ENCODE data around the gene SEPSECS.

The SEPSECS gene

DNA sequence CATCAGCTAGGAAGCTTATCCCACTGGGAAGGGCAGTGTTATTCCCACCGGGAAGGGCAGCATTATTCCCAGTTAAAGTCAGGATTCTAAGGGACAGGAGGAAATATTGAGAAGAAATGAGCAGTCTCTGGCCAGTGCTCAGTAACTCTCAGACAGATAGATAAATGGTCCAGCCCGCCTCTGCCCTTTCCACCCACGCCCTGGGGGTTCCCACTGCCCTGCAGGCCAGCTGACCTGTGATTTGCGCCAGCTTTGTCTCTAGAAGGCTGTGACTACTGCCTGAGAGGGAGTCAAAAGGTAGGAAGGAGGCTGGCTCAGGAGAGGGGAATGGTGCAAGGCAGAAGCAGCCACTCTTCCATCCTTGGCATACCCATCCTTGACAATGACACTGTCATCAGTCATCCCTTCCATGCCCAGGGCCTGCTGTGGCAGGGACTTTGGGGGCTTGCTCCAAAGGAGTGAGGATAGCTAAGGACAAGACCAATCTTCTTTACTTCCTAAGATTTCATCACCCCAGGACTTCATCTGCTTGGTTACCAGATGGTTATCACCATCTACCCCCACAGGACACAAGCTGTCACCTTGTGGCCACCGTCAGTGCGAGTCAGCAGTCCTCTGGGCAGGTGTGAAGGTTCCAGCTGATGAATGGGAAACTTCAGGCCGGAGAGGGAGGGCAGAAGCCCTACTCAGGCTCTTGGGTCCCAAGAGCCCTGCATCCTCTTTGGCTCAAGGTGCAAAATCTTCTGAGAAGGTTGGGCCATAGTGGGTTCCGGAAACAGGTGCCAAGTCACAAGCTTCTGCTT is 49.5 kb downstream of the SEPSECS start:
- DNase-seq (ENCODE audit: low read depth in 2 of 2) = no peak

DNA sequence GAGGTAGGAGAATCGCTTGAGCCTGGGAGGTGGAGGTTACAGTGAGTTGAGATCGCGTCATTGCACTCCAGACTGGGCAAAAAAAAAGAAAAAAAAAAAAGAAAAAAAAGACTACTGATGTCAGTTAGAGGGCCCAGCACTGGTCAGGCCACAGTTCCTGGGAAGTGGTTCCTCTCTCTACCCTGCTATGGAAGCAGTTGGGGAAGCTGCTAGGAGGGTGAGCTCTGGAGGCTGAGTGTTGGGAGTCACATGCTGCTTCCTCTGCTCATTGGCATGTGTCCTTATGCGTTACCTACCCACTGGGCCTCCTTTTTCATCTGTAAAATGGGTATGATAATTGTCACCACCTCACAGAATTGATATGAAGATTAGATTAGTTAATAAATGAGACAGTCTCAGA is 50.7 kb downstream of the SEPSECS start:
- DNase-seq (ENCODE audit: low read depth in 2 of 2) = no peak

DNA sequence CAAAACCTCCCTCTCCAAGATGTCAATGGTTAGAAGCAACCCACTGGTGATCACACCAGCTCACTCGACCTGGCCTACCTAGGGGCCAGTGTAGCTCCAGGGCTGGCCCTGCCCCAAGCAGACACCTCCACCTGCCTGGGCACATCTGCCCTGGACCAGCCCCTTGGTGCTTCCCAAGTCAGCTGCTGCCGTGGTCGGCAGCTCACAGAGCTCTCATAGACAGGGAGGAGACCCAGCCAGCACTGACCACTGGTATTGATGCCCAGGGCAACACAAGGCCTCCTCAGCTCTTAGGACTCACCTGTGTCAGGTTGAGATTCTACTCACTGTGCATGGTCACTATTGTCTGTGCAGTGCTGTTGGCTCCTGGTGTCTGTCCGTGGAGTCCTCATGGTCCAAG is 51.7 kb downstream of the SEPSECS start:
- no peak for DNase-seq (ENCODE audit: low read depth in 2 of 2)

DNA sequence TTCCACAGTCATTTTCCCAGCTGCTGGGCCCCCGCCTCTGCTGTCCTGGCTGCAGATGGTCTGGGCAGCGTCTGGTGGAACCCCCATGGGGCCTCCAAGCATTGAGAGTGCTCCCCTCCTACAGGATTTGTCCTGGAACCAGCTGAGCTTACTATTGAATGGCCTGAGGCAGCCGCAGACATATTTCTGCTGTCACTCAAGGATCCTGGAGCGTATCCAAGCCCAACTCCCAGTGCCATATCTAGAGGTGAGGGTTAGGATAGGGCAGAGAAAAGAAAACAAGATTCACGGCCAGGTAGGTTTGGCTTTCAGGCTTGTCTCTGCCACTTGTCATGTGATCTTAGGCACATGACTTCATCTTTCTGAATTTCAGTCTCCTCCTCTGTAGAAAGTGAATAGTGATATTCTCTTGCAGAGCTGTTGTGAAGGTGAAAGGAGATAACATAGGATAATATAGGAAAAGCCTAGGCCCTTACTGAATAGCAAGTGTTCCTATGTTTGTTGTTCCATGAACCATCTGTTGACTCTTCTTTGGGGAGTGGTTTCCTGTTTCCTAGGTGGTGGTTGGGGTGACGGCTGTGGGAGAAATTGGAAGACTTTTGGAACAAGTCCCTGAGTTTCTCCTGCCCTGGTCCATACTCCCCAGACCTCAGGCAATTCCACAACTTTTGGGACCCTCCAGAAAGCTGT is 52.3 kb downstream of the SEPSECS start:
- DNase-seq (ENCODE audit: low read depth in 2 of 2) = no peak

DNA sequence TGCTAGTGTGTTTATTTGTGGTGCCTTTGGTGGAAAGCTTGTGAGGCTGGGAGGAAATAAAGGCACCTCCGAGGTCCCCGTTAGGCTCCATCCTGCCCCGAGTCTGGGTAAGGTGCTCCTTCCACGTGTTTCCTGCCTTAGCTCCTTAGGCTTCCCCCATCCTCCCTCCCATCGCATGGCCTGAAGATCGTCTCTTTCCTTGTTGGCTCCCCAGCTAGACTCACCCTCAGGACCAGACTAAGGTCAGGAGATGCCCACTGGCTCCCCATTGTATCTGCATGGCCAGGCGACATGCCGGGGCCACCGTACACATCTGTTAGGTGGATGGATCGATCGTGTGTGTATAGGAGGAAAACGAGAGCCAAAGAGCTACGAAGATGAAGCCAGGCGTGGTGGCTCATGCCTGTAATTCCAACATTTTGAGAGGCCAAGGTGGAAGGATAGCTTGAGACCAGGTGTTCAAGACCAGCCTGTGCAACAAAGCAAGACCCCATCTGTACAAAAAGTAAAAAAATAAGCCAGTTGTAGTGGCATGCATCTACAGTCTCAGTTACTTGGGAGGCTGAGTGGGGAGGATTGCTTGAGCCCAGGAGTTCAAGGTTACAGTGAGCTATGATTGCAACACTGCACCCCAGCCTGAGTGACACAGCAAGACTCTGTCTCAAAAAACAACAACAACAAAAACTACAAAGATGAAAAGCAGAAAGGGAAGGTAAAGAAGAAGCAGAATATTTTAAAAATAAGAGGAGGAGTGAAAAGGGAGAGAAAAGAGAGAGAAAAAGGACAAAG is 53.7 kb downstream of the SEPSECS start:
- no peak for DNase-seq (ENCODE audit: low read depth in 2 of 2)

DNA sequence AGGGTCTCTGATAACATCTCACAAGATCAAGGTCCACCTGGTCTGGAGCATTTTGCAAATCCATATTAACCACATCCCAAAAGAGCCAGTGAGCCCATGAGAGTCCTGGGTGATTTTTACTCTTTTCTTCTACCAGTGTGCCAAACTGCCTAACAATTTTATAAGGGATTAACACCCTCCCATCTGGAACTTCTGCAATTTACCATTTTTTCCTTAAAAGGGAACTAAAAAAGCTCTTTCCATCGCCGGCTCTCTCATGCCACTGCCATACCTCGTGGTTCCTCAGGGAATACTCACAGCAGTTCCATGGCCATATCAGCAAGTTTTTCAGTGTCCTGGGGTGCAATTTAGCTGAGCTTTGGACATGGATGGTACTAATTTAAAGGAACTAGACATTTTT is 55.7 kb downstream of the SEPSECS start:
- DNase-seq (ENCODE audit: low read depth in 2 of 2) = no peak

DNA sequence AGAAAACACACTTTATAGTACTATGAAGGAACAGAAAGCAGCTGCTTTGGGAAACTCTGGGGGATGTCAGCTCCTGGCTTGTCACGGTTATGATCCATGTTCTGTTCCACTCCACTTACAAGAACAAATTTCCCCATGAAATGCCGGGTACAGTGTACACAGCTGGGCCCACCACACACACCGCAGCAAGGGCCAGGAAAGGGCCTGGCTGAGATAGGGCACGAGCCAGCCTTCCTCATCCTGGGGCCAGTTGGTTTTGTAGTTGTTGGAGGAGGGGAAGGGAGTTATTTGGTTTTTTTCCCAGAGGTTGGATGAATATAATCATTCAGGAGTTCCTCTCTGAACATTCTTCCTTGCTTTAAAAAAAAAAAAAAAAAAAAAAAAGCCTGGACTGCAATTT is 56.8 kb downstream of the SEPSECS start:
- DNase-seq (ENCODE audit: low read depth in 2 of 2) = no peak

DNA sequence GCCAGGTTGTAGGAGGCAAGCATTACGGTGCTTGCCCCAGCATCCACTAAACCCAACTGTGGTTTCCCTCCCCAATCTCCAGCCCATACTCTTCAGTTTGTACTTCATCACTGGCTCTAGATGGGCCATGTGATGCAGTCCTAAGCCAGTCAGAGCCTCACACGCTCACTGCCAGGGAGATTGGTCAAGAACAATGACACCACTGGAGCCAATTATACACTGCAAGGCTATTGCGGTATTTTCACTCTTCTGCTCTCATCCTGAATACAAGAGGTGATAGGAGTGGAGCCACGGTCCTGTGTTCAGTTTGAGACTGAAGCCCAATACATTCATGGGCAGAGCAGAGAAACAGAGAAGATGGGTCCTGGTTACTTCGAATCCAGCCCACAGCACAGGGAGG is 58.4 kb downstream of the SEPSECS start:
- DNase-seq (ENCODE audit: low read depth in 2 of 2) = no peak

DNA sequence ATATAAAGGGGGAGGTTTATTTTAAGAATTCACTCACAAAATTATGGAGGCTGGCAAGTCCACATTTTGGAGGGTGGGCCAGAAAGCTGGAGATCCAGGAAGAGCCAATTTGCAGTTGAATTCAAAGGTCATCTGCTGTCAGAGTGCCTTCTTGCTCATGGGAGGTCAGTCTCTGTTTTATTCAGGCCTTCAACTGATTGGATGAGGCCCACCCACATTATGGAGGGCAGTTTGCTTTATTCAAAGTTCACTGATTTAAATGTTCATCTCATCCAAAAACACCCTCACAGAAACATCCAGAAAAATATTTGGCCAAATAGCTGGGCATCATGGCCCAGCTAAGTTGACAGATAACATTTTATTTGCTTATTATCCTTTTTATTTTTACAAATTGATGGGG is 59.5 kb downstream of the SEPSECS start:
- no peak for DNase-seq (ENCODE audit: low read depth in 2 of 2)

DNA sequence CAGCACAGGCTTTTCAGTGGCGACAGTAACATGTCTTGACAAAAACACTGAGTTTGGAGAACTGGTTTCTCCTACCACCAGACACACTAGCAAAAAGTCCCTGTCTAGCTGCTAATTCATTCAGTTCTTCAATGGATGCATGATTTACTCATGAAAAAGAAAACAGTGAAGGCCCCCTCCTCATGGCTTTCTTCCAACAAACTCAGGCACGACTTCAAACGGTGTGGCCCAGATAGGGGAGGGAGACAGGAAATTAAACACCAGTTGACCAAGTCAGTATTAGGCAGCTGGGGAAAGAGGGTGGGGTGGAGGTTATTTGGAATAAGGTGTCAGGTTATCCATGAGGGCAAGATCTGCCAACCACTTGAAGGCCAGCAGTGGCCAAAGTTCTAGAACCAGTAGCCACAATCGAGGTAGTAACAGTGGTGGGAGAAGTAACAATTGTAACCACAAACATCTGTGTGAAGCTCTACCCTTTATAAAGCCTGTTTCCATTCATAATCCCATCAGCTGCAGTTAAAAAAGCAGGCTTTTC is 60.2 kb downstream of the SEPSECS start:
- DNase-seq (ENCODE audit: low read depth in 2 of 2) = no peak

DNA sequence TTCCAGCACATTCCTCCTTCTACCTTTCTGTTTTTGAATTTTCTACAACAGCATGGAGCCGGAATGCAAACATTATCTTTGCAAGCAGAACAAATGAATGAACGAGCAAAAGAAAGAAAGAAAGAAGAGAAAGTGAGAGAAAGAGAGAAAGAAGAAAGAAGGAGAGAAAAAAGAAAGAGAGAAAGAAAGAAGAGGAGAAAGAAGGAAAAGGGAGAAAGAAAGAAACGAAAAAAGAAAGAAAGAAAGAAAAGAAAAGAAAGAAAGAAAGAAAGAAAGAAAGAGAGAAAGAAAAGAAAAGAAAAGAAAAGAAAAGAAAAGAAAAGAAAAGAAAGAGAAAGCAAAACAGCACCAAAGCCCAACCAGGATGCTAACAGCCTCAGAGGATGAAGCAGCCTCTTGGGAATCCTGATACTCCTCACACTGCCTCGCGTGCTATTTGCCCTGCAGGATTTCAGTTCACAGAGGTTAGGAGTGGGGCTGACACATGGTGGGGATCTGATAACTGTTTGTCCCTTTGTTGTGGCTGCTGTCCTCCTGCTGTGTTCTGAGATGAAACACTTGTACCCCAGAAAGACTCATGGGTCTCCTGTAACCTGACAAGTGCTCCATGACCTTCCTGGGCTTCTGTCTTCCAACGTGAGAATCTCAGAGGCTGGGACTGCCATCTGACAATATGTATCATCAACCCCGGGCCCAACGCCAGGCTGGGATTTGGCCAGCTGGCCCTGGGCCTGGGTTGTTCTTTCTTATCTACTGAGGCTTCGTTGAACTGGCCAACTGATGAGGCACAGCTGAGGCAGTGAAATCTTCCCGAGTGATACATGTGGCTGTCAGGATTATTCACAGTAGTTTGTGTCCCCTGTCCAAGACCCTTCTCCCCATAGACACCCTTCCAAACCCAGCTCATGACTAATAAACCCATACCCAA is 61.0 kb downstream of the SEPSECS start:
- DNase-seq (ENCODE audit: low read depth in 2 of 2) = no peak

DNA sequence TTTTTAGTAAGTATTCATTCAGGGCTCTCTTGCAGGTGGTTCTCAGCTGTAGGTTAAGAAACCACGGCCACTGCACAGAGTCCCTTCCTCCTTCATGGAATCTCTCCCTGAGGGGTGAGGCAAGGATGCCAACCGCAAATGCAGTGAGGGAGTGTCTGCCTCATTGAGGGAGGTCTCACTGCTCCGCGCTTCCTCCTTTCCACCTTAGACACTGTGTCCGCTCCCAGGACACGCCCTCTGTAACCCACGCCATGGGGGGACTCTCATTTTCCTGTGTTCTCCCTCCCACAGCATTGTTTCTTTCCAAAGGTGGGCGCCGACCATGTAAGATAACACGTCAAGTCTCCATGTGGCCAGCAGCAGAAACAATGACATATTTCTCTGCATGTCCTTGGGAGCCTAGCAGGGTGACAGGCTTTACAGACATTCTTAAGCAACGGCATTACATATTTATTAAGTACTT is 63.2 kb downstream of the SEPSECS start:
- DNase-seq (ENCODE audit: low read depth in 2 of 2) = no peak

DNA sequence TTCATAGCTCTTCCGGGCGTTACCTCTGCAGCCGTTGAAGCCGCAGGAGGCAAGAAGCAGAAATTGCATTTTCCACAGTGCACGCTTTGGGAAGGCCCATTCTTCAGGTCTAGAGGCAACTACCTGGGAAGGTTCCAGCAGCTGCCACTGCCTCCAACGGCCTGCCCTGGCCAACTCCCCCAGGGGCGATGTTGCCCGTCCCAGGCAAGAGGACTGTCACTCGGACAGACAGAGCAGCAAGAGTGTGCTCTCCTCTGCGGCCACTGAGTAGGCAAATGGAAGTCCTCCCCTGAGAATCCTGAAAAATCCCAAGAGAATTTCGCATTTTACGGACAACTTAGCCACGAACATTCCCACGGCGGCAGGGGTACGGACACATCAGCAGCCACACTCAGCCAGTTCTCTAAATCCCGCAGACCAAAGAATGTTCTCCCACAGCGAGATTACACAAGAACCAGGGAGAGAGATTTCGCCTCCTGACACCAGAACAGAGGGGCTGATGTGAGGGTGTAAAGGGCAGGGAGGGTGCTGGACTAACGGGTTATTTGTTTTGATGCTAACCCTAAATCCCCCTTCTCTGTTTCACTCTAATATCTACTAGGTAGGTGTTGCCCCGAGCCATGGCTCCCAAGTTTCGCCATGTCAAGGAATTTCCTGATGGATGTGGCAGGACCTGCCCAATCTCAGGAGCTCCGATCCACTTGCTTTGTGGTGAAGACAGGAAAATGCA is 63.8 kb downstream of the SEPSECS start:
- DNase-seq (ENCODE audit: low read depth in 2 of 2) = no peak

DNA sequence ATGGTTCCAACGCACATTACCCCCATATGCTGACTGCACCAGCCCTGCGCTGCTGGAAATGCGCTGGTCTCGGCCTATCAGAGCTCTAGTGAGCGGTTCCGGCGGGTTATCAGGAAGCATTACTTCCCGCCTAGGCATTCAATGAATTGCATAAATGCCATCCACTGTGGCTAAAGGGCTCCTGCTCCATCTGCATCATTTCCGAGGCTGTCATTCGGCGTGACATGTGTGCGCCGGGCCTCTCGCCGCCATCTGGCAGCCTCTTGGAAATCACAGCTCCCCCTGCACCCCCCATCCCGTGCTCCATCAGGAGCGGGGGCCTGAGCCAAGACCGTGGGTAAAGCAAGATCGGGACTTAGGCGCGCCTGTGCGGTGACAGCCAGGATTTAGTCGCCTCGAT is 64.4 kb downstream of the SEPSECS start:
- DNase-seq (ENCODE audit: low read depth in 2 of 2) = no peak

DNA sequence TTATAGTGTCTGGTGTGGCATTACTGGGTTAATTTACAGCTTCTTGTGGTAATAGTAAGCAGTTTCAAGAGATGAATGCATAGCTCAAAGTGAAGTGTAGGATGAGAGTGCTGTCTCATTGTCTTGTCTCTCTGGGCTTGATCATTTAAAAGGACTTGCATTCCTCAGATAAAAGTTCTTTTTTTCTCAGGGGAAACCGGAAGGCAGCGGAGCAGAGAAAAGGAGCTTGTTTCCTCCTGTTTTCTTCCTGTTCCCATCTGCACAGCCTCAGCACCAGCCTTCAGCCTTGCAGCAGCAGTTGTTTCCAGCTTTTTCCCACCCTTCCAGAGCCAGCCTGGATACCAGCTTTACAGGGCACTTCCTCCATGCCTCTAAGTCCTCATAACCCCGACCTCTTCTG is 68.1 kb downstream of the SEPSECS start:
- no peak for DNase-seq (ENCODE audit: low read depth in 2 of 2)

DNA sequence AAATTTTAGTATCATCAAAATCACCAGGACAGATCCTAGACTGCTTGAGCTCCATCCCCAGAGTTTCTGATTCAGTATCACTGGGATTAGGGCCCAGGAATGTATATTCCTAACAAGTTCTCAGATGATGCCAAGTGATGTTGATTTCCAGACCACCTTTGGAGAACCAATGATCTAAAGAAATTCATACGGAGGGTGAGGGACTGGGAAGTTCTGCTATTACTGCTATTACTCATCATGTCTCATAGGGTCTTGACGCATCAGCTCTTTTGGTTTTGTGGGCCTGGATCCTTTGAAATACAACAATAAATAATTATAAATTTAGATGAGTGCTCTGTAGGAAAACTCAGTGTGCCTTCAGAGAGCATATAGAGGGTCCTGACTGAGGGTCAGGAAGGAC is 69.7 kb downstream of the SEPSECS start:
- DNase-seq (ENCODE audit: low read depth in 2 of 2) = no peak

DNA sequence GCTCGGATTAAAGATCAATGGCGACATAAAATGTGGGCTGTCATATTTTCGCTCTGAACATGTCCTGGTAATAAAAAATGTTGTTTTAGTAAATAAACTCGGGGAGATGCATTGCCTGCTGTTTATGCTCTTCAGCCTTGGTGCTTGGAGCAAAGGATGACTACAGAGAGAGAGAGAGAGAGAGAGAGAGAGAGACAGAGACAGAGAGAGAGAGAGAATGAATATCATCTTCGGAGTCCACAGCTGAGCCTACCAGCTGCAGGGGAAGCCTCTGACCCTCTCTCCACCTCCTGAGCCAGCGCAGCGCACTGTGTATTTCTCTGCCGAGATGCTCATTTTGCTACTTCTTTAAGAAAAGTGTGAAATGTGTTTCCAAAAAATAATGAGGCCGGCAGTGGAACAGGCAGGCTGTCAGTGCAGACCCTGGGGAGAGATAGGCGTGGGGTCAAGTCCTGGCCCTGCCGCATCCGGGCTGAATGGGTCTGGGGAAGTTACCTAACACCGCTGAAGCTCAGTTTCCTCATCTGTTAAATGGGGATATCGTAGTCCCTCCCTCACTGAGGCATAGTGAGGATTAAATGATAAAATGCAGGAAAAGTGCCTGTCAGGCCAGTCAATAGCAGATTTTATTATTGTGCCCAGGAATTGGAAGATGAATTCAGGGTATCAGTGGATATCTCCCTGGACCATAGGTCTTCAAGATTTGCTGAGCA is 71.0 kb downstream of the SEPSECS start:
- no peak for DNase-seq (ENCODE audit: low read depth in 2 of 2)

DNA sequence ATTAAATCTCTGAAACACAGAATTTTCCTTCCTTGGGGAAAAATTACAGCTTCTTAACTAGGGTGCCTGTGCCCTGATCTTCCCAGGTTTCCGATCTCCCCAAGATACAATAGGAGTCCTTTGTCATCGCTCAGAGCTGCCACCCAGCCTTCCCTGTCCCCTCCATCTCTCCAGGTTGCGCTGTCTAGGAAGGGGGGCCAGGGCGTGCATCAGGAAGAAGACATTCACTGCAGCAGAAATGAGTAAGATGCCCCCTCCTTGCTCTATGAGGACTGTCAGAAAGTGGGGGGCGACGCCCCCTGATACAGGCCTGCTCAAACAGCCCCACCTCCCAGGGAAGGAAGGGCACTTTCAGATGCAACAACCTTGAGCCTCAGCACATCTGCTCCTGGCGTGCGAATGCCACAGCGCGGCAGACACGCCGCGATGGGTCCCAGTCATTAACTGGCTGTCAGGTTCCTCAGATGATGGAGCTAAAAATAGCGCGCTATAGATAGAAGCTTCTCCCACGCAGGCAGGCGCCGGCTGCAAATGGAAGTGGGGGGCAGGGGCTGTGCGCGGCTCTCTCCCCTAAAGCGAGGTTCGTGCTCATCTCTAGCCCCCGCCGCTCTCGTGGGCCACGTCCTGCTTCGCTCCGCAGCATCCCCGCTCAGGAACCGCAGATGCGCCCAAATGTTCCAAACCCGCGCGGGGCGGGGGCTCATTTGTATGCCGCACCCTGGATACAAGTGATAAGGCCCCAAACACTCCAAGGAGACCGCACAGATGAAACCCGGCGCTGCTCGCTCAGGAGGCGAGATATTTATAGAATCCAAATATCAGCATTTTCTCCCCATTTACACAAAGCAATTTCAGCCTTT is 71.9 kb downstream of the SEPSECS start:
- DNase-seq (ENCODE audit: low read depth in 2 of 2) = no peak

DNA sequence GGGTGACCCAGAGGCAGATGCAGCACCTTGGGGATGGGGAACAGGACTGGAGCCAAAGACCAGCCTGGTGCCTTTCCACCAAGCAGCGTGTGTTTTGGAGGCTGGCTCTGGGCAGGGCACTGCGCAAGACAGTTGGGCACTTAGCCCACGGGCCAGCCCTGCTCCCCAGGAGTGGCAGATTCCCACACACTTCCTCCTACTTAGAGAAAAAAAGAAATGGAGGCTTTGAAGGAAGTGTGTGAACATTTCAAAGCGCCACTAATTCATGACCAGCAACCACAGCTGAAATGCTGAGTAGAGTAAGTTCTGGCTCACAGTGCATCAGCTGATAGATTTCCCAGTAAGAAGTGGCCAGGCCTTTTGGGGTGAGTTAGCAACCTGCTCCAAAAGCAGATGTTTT is 74.6 kb downstream of the SEPSECS start:
- DNase-seq (ENCODE audit: low read depth in 2 of 2) = no peak
